ENCODE measurements around the gene GLT8D2.

DNA sequence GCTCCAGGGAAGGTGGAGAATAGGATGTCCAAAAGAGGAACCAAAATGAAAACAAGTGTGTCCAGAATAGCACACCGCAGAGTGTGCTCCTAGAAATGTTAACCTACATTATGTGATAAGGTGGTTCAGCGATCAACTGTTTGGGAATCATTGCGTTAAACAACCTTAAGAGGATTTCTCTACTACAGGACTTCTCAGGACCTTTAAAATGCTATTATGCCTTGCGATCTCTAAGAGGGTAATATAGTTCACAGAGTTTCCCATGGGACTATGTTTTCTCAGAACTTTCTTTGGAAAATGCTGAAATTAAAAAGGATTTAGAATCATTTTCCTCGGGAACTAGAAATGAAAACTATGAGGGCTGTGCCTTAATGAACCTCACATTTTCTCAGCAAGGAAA, 1.8 kb downstream of the GLT8D2 start:
- TF ChIP-seq, protein P1, sequence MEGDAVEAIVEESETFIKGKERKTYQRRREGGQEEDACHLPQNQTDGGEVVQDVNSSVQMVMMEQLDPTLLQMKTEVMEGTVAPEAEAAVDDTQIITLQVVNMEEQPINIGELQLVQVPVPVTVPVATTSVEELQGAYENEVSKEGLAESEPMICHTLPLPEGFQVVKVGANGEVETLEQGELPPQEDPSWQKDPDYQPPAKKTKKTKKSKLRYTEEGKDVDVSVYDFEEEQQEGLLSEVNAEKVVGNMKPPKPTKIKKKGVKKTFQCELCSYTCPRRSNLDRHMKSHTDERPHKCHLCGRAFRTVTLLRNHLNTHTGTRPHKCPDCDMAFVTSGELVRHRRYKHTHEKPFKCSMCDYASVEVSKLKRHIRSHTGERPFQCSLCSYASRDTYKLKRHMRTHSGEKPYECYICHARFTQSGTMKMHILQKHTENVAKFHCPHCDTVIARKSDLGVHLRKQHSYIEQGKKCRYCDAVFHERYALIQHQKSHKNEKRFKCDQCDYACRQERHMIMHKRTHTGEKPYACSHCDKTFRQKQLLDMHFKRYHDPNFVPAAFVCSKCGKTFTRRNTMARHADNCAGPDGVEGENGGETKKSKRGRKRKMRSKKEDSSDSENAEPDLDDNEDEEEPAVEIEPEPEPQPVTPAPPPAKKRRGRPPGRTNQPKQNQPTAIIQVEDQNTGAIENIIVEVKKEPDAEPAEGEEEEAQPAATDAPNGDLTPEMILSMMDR (IDR thresholded peaks at IDR 0.05; ENCODE audit: insufficient read depth, low read length): no peak
- no peak for TF ChIP-seq POLR2AphosphoS5 (IDR thresholded peaks at IDR 0.05; ENCODE audit: low read depth)
- TF ChIP-seq, protein P2, sequence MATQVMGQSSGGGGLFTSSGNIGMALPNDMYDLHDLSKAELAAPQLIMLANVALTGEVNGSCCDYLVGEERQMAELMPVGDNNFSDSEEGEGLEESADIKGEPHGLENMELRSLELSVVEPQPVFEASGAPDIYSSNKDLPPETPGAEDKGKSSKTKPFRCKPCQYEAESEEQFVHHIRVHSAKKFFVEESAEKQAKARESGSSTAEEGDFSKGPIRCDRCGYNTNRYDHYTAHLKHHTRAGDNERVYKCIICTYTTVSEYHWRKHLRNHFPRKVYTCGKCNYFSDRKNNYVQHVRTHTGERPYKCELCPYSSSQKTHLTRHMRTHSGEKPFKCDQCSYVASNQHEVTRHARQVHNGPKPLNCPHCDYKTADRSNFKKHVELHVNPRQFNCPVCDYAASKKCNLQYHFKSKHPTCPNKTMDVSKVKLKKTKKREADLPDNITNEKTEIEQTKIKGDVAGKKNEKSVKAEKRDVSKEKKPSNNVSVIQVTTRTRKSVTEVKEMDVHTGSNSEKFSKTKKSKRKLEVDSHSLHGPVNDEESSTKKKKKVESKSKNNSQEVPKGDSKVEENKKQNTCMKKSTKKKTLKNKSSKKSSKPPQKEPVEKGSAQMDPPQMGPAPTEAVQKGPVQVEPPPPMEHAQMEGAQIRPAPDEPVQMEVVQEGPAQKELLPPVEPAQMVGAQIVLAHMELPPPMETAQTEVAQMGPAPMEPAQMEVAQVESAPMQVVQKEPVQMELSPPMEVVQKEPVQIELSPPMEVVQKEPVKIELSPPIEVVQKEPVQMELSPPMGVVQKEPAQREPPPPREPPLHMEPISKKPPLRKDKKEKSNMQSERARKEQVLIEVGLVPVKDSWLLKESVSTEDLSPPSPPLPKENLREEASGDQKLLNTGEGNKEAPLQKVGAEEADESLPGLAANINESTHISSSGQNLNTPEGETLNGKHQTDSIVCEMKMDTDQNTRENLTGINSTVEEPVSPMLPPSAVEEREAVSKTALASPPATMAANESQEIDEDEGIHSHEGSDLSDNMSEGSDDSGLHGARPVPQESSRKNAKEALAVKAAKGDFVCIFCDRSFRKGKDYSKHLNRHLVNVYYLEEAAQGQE (IDR thresholded peaks at IDR 0.05; ENCODE audit: insufficient replicate concordance, low read depth): no peak
- no peak for TF ChIP-seq GABPA (IDR thresholded peaks at IDR 0.05; ENCODE audit: low read depth)
- TF ChIP-seq SPI1 (IDR thresholded peaks at IDR 0.05; ENCODE audit: borderline replicate concordance, low read depth): no peak
